Activated CD8-positive, alpha-beta memory T cell treated with anti-CD3 and anti-CD28 coated beads, Interleukin-2, amount 50 U/mL, for 24 hours (primary cell): ENCODE data around the gene FLII.
"Not testable (repeated sequence)": the region's sequence is repeated elsewhere in the genome, so short reads cannot be mapped to it uniquely, and the experiment has no call there.

Experiments used
- DNase-seq: peaks from one replicate; pipeline ENCODE4 v3.0.0-alpha.2; 2020; ENCODE audit errors: extremely low read depth

FLII gene

GRCh38 chr17:18218756-18219415 is 39.7 kb downstream of the FLII start:
- DNase-seq, result no peak

- DNase-seq, result peak; percentile 33
Observed at GRCh38 chr17:18217412-18218015, 41.0 kb downstream of the FLII start.

GRCh38 chr17:18216906-18217305 is 41.6 kb downstream of the FLII start:
- DNase-seq, result not testable (repeated sequence)

GRCh38 chr17:18213666-18214270 is 44.8 kb downstream of the FLII start:
- no peak for DNase-seq

GRCh38 chr17:18208092-18208491 is 50.4 kb downstream of the FLII start:
- DNase-seq, result no peak

- DNase-seq, result no peak
Observed at GRCh38 chr17:18206962-18207361, 51.6 kb downstream of the FLII start.

- no peak for DNase-seq
Observed at GRCh38 chr17:18205861-18206260, 52.7 kb downstream of the FLII start.

GRCh38 chr17:18203308-18203707 is 55.2 kb downstream of the FLII start:
- no peak for DNase-seq

- no peak for DNase-seq
Observed at GRCh38 chr17:18201108-18201507, 57.4 kb downstream of the FLII start.

GRCh38 chr17:18198530-18198929 is 60.0 kb downstream of the FLII start:
- DNase-seq, result no peak

- no peak for DNase-seq
Observed at GRCh38 chr17:18197535-18198194, 60.9 kb downstream of the FLII start.

GRCh38 chr17:18195246-18195645 is 63.3 kb downstream of the FLII start:
- no peak for DNase-seq
